HepG2 (cell line): ENCODE measurements around the gene CCDC33.

Experiments
- ARNT2 ChIP-seq: sonication (generic); formaldehyde crosslinking; IDR thresholded peaks from 2 replicates; pipeline ENCODE4 v1.8.0; 2022; ENCODE audit warnings: mild to moderate bottlenecking, low read depth, missing genetic modification reagents, moderate library complexity
- CTCF ChIP-seq: sonication (generic); formaldehyde crosslinking; IDR thresholded peaks from 2 replicates; pipeline ENCODE4 v1.5.0; 2020; ENCODE audit warnings: mild to moderate bottlenecking, missing genetic modification reagents, moderate library complexity
- GTF3A ChIP-seq: sonication (generic); formaldehyde crosslinking; conservative IDR thresholded peaks from 2 replicates; pipeline ENCODE4 v1.4.0; 2020; ENCODE audit warnings: mild to moderate bottlenecking, missing genetic modification reagents
- RAD21 ChIP-seq: fragments of 450-650 bp; formaldehyde crosslinking; IDR thresholded peaks from 2 replicates; pipeline ENCODE4 v1.5.0; 2020; ENCODE audit warnings: mild to moderate bottlenecking
- ZC3H4 ChIP-seq: sonication (generic); formaldehyde crosslinking; IDR thresholded peaks from 2 replicates; pipeline ENCODE4 v1.4.0; 2020; ENCODE audit warnings: missing genetic modification reagents, borderline replicate concordance
- ZNF350 ChIP-seq: sonication (generic); formaldehyde crosslinking; IDR thresholded peaks from 2 replicates; pipeline ENCODE4 v1.4.0; 2020; ENCODE audit warnings: mild to moderate bottlenecking, low read depth, missing genetic modification reagents, borderline replicate concordance
- ZNF770 ChIP-seq: sonication (generic); formaldehyde crosslinking; IDR thresholded peaks from 2 replicates; pipeline ENCODE4 v1.5.0; 2020; ENCODE audit warnings: mild to moderate bottlenecking, missing genetic modification reagents

GRCh38 chr15:74337607-74338211 is 101.6 kb downstream of the CCDC33 start:
- TF ChIP-seq GTF3A (CRISPR knock-in tag) (no peak), ARNT2 (CRISPR knock-in tag) (no peak), CTCF (CRISPR knock-in tag) (no peak), ZC3H4 (CRISPR knock-in tag) (no peak), ZNF770 (CRISPR knock-in tag) (no peak), RAD21 (CRISPR knock-in tag) (no peak), ZNF350 (no peak)
